Measurements from ENCODE around the gene CTNND2.

DNA sequence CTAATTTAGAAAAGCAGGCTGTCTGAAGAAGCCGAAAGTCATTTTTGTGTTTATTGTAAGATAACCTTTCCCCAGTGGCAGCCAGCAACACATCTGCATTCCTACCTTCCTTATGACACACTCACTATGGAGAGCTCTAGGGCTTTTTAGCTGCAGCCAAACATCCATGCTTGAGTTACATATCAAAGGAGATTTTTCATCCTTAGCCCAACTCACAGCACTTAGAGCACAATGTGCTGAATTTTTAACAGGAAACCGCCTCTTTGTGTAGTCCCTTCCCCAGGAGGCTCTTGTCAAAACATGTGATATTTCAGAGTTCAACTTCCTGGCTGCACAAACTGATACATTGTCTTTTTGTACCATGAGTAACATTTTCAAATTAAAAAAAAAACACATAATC is 379.2 kb downstream of the CTNND2 start:
- TF ChIP-seq, protein P1, sequence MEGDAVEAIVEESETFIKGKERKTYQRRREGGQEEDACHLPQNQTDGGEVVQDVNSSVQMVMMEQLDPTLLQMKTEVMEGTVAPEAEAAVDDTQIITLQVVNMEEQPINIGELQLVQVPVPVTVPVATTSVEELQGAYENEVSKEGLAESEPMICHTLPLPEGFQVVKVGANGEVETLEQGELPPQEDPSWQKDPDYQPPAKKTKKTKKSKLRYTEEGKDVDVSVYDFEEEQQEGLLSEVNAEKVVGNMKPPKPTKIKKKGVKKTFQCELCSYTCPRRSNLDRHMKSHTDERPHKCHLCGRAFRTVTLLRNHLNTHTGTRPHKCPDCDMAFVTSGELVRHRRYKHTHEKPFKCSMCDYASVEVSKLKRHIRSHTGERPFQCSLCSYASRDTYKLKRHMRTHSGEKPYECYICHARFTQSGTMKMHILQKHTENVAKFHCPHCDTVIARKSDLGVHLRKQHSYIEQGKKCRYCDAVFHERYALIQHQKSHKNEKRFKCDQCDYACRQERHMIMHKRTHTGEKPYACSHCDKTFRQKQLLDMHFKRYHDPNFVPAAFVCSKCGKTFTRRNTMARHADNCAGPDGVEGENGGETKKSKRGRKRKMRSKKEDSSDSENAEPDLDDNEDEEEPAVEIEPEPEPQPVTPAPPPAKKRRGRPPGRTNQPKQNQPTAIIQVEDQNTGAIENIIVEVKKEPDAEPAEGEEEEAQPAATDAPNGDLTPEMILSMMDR (IDR thresholded peaks at IDR 0.05 in 4 of 5, conservative IDR thresholded peaks at IDR 0.05 in 1 of 5) = no peak
- no peak for TF ChIP-seq POLR2A (IDR thresholded peaks at IDR 0.05)
